ENCODE data around the gene PEX11G.

DNA sequence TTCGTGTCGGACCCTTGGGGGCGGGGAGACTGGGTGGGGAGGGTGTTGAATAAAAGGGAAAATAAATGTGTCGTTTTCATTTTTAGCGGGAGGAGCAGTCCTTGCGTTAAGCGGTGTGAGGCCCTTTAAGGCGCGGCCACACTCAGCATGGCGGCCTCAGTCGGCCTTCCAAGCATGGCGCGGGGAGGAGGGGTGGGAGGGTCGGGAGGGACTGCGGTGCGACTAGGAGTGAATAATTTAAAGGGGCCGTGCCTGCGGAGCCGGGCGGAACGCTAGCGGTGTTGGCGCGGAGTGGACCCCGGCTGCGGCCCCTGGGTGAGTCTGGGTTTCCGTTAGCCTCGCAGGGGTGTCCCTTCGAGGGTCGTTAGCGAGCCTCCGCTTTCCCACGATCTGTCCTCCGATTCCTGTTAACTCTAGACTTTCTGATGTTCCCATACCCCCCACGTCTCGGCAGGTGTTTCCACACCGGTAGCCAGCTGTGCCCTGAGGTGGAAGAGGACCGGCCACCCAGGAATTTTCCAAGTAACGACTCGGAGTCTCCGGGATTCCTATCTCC is 45.2 kb upstream of the PEX11G start:
- TF ChIP-seq POLR2A (IDR thresholded peaks at IDR 0.05) (peak in 1 of 3 donors; percentile 51), POLR2AphosphoS5 (IDR thresholded peaks at IDR 0.05) (peak; percentile 93 to 98 (median 94))
- TF ChIP-seq, protein P1, sequence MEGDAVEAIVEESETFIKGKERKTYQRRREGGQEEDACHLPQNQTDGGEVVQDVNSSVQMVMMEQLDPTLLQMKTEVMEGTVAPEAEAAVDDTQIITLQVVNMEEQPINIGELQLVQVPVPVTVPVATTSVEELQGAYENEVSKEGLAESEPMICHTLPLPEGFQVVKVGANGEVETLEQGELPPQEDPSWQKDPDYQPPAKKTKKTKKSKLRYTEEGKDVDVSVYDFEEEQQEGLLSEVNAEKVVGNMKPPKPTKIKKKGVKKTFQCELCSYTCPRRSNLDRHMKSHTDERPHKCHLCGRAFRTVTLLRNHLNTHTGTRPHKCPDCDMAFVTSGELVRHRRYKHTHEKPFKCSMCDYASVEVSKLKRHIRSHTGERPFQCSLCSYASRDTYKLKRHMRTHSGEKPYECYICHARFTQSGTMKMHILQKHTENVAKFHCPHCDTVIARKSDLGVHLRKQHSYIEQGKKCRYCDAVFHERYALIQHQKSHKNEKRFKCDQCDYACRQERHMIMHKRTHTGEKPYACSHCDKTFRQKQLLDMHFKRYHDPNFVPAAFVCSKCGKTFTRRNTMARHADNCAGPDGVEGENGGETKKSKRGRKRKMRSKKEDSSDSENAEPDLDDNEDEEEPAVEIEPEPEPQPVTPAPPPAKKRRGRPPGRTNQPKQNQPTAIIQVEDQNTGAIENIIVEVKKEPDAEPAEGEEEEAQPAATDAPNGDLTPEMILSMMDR (IDR thresholded peaks at IDR 0.05 in 8 of 11, conservative IDR thresholded peaks at IDR 0.05 in 3 of 11), result no peak

Data from spleen (tissue), 7 donors.